HG03039 (cell line): Measurements from ENCODE around the gene SNX25.
"Not testable (repeated sequence)": the region's sequence is repeated elsewhere in the genome, so short reads cannot be mapped to it uniquely, and the experiment has no call there.

ENCODE experiments used
- ATAC-seq: cut with Tn5 transposase; IDR thresholded peaks from one replicate; pipeline ENCODE4 v1.9.1; 2021; ENCODE audit warnings: mild to moderate bottlenecking, moderate library complexity; ENCODE audit not compliant: unreplicated experiment

The SNX25 gene

DNA sequence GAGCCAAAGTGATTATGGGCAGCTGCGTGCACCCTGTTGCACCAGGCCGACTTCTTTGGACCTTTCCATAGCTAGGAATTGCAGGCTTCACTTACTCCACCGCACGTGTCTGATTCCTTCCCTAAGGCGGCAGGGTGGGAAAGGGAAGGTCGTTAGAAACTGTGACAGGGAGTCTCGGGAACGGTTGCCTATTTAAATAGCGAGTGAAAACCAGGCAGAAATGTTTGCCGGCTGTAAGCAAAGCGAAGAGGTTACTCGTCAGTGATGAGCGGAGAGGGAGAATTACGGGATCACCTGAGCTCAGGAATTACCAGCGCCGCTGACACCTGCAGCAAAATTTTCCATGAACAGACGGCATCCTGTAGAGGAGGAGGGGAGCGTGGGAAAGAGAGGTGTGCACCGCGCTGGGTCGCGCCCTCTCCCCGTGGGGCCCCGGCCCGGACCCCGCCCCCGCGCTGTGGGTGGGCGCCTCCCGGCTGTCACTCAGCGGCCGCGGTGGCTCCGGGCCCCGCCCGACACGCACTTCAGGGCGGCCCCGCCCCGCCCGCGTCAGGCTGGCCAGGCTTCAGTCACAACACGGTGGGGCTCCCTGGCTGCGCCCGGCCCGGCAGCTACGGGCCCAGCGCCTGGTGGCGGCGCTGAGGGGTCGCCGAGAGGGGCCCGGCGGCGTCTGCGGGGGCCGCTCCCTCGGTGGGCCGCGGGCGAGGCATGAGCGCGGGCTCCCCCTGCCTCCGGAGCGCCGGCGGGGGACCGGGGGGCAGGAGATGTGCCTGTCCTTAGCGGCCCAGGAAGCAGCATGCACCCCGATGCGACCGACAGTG, at the start of gene SNX25:
SNX25 (plus strand) TSS at position 568 of the 821 bp plus-strand sequence; CDS start at position 797, 229 bp downstream.
- peak; percentile 78 for ATAC-seq

DNA sequence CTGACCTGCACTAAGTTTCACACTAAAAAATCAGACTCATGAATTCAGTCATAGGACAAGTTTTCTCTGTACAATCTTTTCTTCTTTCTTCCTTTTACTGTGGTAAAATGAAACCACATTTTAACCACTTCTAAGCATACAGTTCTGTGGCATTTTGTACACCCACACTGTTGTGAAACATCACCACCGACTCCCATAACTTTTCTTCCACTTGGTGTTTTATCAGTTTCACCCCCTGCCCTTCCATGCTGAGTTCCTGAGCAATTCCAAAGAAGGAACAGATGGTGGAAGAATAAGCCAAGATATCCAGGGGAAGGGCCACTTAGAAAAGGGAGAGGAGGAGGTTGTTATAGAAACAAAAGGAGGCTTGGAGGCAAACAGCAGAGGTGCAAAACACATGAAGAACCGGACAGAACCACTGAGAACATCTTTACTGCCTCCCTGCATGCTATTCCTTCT, 43.8 kb upstream of the SNX25 start:
- peak; percentile 90 for ATAC-seq

DNA sequence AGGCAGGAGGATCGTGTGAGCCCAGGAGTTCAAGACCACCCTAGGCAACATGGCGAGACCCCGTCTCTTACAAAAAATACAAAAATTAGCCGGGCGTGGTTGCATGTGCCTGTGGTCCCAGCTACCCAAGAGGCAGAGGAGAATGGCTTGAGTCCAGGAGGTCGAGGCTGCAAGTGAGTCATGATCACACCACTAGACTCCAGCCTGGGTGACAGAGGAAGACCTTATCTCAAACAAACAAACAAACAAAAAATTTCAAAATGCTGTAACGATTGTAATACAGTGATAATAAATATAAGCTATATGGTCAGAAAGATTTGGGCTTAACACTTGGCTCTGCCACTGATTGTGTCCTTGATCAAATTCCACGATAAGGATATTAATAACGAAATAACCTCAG, 42.2 kb upstream of the SNX25 start:
- no peak for ATAC-seq

DNA sequence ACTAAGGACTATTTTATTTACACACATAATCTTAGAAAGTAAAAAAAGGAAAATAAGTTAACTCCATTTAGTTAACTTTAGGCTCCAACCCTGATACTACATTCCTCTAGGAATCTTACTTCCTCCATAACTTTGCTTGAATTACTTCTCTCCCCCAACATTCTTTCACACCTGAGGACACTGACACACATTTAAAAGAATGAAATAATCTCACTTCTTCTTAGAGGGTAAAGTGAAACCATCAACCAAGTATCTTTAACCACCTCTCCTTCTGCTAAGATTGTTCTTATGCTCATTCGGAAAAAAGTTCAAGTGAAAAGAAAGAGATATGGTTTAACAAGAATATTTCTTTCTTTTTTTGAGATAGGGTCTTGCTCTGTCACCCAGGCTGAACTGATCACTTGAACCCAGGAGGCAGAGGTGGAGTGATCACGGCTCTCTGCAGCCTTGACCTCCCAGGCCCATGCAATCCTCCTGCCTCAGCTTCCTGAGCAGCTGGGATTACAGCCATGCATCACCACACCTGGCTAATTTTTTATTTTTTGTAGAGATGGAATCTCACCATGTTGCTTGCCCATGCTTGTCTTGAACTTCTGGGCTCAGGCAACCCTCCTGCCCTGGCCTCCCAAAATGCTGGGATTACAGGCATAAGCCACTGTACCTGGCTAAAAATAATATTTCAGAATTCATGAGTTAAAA, 37.9 kb upstream of the SNX25 start:
- peak; percentile 67 for ATAC-seq

DNA sequence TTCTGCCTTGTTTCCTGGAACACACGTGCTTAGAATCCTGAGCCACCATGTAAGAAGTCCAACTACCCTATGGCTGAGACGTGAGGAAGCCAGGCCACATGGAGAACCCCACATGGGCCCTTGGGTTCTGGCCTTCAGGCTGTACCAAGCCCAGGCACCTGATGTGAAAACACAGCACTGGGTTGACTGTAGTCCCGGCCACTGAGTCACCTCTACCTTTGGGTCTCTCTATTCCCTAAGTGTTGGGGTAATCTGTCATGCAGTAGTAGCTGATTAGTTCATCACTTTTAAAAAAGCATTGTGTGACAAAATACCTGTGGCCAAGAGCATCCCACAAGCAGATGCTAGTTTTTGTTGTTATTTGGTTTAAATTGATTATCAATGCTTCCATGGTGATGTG, 29.9 kb upstream of the SNX25 start:
- no peak for ATAC-seq

DNA sequence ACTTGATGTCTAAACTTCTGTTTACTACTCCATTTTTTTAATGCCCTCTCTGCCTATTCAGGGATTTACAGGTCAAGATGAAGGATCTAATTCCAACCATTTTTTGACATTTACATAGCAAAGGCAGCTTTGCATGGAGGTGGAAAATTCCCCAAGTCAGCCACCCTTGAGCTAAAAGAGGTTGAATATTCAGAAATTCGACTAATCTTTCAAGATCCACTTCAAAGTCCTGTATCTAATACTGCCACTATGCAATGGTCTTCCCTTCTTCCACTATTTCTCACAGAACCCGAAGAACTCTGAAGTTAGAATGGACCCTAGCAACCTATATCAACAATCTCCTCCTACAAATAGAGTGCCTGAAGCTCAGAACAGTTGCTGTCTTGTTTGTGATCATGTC, 27.2 kb upstream of the SNX25 start:
- no peak for ATAC-seq

DNA sequence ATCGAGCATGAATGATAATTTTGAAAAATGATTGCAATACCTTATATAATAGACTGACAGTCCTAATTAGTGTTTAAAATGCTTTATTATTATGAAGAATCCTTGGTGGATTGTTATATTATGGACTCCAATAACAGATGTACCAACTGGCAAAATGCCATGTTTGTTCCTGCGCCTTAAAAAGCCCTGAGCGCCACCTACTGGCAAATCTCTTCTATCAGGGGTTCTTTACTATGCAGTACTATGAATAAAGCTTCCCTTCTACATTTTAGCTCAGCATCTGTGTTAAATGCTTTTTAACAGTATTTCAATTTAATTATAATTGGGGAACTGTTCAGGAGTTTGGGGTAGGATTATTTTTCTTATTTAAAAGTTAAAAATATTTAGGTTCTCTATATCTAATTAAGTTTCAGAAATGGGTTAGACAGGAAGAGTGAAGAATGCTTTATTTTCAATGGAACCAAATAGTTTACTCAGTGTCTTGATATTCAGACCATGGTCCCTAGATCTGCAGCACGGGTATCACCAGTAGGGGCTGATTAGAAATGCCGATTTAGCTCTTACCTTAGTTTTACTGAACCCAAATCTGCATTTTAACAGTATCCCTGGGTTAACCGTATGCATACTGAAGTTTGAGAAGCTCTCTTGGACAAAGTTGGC, 25.6 kb upstream of the SNX25 start:
- ATAC-seq = no peak

DNA sequence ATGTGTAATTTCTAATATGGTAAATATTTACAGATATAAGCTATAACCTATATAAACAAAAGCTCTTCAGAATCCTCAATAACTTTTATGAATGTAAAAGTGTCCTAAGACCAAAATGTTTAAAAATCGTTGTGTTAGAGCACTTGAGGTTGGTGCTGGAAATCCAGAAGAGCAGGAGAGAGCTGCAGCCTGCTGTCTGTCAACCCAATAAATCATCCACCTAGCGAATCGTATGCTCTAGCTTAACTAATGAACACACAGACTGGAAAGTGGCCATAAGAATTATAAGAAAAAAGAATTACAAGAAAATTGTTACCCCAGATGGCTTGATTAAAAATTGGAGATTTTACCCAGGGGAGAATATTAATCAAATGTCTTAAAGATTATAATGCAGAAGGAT, 22.6 kb upstream of the SNX25 start:
- no peak for ATAC-seq

DNA sequence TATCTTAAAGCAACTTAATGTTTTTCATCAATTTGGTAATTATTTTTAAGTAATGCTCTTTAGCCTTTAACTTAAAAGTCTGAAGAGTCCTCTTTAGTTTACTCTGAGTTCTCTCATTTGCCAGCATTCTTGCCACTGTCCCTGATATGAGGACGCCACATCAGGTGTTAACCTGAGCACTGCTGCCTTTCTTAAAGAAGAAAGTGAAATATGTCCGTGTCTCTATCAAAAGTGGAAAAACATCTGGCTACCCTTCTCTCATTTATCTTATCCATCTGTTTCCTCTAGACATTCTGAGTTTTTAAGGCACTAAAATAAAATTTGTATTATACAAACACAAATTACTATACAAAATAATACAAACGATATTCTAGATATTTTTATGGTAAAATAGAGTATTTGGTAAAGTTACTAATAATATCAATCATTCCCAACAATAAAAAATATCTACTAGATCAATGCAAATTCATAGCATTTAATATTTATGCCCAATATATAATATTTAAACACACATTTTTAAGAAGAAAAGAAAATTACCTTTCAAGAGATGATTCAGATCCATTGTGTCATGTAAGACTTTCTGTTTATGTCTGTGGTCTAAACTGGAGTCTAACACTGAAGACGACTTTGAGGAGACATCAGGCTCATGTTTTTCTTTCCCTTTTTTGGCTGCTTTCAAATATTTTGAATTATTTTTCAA, 19.6 kb upstream of the SNX25 start:
- no peak for ATAC-seq

DNA sequence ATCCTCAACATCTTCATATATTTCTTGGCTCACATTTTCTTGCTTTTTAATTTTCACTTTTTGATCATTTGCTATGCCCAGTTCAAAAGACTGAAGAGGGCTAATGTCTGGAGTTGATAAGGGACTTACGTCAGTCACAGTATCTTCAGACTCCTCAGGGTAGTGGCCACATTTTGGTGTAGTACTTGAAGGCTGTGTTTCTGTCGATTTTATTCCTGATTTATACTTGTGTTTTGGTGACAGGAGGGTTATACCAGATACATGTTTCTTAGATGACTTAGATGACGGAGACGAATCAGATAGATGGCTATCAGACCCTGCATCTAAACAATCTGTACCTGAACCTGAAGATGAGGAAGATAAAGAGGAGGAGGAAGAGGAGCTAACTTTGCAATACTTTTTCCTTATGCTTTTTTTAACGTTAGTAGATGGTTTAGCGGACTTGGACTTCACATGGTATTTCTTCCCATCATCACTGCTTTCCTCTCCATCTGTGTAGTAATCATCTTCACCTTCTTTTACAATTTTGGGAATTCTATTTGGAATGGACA, 19.0 kb upstream of the SNX25 start:
- no peak for ATAC-seq

DNA sequence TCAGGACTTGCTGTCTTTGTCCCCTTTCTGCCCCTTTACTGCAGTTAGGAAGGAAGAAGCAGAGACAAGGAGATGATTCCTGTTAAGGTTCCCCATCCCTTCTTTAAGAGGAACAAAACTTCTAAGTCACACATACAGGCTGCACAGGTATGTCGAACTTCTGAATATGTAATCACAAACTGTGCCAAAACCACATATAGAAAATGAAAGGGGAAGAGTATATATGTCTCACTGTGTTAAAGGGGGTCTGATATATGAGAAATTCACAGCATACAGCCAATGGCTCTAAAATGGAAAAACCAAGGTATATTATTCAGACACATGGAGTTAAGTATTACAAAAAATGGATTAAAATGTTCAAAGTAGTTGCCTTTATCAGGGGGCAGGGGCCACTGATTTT, 17.3 kb upstream of the SNX25 start:
- ATAC-seq = peak; percentile 57

DNA sequence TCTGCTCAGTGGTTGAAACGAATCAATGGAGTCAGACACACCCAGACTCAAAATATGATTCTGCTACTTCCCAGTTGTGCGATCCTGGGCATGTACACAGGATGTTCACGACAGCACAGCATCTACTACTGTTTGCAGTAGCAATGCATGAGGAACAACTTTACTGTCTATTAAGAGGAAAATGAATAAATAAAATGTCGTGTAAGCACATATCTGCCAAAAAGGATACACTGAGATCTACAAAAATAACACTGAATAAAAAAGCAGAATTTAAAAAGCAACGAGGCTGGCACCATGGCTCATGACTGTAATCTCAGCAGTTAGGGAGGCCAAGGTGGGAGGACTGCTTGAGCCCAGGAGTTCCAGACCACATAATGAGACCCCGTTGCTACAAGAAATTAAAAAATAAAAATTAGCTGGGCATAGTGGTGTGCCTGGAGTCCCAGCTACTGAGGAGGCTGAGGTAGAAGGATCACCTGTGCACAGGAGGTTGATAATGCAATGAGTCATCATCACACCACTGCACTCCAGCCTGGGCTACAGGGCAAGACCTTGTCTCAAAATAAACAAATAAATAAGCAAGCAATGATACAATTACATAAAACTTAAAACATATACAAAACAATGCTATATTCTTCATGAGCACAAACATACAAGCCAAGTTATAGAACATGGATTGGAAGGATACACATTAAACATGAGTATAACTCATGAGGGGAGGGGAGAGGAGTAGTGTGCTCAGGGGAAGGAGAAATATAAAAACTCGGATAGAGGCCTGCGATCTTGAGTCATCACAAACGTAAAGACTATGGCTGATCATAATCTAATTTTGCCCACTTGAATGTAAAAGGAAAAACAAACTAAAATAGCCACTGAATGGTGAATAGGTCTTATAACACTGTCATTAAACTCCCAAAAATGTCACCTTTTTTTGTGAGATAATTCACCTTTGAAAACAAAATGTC, 14.2 kb upstream of the SNX25 start:
- no peak for ATAC-seq

DNA sequence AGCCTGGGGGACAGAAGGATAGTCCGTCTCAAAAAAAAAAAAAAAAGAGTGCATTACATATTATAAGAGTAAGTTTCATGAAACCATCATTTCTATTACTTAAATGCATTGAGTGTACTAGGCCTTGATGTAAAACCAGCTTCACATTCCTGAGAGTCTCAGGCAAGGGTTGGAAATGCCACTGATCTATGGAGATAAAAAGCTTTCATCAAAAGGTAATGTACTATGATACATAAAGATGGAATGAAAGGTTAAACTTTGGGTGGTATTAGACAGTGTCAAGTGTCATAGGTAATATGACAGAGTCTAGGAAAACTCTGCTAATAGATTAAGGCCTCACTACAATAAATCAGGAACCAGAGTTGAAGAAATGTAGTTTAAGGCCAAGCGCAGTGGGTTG, 13.0 kb upstream of the SNX25 start:
- ATAC-seq = no peak

DNA sequence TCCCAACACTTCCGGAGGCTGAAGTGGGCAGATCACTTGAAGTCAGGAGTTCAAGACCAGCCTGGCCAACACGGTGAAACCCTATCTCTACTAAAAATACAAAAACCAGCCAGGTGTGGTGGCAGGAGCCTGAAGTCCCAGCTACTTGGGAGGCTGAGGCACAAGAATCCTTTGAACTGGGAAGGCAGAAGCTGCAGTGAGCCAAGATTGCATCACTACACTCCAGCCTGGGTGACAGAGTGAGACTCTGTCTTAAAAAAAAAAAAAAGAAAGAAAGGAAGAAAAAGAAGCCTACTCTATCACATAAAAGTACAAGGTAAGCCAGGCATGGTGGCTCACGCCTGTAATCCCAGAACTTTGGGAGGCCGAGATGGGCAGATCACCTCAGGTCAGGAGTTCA, 11.2 kb upstream of the SNX25 start:
- ATAC-seq = not testable (repeated sequence)

DNA sequence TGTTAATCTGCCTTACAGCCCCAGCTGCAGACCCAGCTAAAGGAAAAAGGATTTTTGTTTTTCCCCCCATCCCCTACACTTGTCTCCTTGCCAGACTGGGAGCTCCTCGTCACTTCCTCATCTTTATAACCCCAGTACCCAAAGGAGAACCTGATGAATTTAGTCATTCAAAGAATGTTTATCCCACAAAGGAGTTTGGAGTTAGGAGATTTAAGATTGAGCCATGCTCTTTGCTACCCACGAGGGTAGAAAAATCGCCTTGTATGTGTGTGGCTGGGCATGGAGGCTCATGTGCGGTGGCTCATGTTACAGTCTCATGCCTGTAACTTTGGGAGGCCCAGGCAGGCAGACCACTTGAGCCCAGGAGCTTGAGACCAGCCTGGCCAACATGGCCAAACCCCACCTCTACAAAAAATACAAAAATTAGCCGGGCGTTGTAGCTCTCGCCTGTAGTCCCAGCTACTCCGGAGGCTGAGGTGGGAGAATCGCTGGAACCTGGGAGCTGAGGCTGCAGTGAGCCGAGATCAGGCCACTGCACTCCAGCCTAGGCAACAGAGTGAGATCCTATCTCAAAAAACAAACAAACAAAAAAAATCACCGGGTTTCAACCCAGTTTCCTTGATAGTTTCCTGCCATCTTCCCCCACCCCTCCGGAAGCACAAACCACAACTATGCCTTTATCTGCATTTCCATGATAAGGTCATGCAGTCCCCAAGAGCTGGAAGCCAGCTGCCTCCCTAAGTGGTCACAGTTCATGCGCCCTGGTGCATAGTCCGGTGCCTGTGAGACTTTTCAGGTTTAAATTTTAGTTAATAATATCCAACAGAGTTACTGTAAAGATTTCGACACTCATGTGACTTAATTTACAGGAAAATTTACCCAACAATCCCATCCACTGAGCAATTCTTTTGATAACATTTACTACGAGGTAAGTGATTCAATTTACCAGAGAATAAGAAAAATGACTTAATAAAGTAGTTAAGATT, 7.1 kb upstream of the SNX25 start:
- ATAC-seq = no peak

DNA sequence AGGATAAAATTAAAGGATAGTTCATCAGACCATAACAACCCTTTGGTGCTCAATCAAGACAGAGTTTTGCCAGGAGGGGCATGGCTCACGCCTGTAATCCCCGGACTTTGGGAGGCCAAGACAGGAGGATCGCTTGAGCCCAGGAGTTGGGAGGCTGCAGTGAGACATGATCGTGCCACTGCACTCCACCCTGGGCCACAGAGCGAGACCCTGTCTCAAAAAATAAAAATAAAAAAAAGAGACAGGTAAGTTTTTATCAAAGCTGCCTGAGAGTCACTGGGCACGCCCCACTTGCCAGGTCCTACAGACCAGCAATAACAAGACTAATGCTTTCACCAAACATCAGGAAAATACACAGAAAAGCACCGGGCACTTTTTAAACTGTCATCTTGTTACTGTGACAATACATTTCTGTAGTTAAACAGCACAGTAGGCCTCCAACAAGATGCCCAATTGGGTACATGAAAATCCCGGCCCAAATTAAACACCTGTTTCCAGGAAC, 6.4 kb upstream of the SNX25 start:
- ATAC-seq = peak; percentile 6

DNA sequence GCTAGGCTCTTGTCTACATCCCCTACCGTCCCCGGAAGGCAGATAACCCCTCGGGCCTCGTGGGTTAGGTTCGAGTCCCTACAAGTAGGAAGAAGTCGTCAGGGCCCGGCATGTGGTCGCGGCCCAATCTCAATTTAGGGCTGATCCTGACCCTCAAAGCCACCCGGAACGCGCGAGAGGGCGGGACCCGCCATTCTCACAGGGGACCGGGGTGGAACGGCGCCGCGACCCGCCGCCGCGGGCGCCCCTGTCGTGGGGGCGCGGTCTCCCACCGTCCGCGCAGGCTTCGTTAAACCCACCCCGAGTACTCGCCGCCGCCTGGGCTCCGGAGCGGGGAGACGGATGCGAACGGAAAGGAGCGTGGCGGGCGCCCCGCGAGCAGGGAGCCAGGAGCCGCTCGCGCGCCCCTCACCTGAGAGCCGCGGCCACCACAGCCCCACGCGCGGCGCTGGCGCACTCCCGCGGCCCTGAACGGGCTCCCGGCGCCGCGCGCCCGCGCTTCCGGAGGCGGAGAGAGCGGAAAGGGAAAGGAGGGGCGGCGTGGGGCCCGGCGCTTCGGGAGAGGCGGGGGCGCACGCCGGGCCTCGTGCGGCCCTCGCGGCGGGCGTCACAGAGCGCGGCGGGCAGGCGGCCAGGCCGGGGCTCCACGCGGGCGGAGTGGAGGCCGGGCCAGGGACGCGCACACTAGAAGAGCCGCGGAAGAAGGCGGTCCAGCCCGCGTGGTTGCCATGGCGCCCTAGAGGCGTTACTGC, 5.7 kb upstream of the SNX25 start, which contains the start of gene CFAP97:
CFAP97 (minus strand) TSS at position 515 of the 752 bp plus-strand sequence. CDS start 12,804 bp downstream, outside the sequence.
- ATAC-seq = peak; percentile 74
